HCT116 (cell line): ENCODE data around the gene TENM4. TPM values are rescaled to one million over a fixed set of nuclear protein-coding genes. Genes with fewer than 3 reads are reported as not detected.

Source experiments
- ATAC-seq: fragments of 200-7000 bp; cut with Tn5 transposase; 2 replicates; pipeline ENCODE4 v1.9.1; 2020; ENCODE audit warnings: mild to moderate bottlenecking, moderate library complexity
- BruUV-seq: library from RNA; stranded (reverse); fragments of 400-500 nt; replicated peaks from 2 replicates; lab custom pipeline; 2021; lab: Mats Ljungman, UMichigan
- CTCF ChIA-PET: fragments of 300-600 bp; sonication (Branson Sonifier 250); formaldehyde crosslinking; loops from one replicate; lab custom pipeline; 2021; ENCODE audit warnings: antibody characterized with exemption; lab: Charles Lee
- POLR2A ChIA-PET: fragments of 300-600, 350-600 bp; sonication (Branson Sonifier 250); formaldehyde crosslinking; loops from one replicate; lab custom pipeline; 2021; ENCODE audit warnings: antibody characterized with exemption; lab: Charles Lee
- RAD21 ChIA-PET, 2 experiments: fragments of 300-600 bp; sonication (Branson Sonifier 250); formaldehyde crosslinking; loops; one replicate each; lab custom pipeline; 2023; ENCODE audit warnings: low total read pairs in 2 of 2; ENCODE audit not compliant: uncharacterized antibody in 2 of 2, unreplicated experiment in 2 of 2, low non-redundant PET in 1 of 2; lab: Charles Lee
- DNase-seq: peaks from one replicate; pipeline ENCODE4 v3.0.0-alpha.2; 2010; ENCODE audit warnings: low read depth, low spot score
- H2AFZ ChIP-seq: fragments of 200-600 bp; shearing (Covaris generic), sonication (generic); 2 replicates; pipeline ENCODE4 v1.6.1; 2017; ENCODE audit warnings: low read depth, mixed run types, mixed read lengths, antibody characterized with exemption, low read length; ENCODE audit not compliant: poor library complexity, severe bottlenecking
- H3K27ac ChIP-seq: 2 replicates; pipeline ENCODE4 v1.5.1; 2012; ENCODE audit warnings: low read depth, low read length
- H3K27me3 ChIP-seq: fragments of 200-600 bp; sonication (generic); 2 replicates; pipeline ENCODE4 v1.6.1; 2016; ENCODE audit warnings: mixed run types, low read length, mixed read lengths; ENCODE audit not compliant: insufficient read depth
- H3K36me3 ChIP-seq, 2 experiments: fragments of 200-500 bp in 1 of 2; fragments of 200-600 bp in 1 of 2; sonication (Bioruptor generic) in 1 of 2; sonication (generic) in 1 of 2; 2 replicates each; pipeline versions ENCODE4 v1.5.1 to v1.6.1; 2014 to 2016; ENCODE audit warnings: low read length in 2 of 2, inconsistent platforms in 1 of 2, mixed read lengths in 1 of 2, mixed run types in 1 of 2; ENCODE audit not compliant: insufficient read depth in 2 of 2, control insufficient read depth in 1 of 2
- H3K4me1 ChIP-seq, 2 experiments: fragments of 200-600 bp in 1 of 2; sonication (generic) in 1 of 2; 2 replicates each; pipeline versions ENCODE4 v1.5.1 to v1.6.1; 2012 to 2017; ENCODE audit warnings: low read length in 2 of 2, inconsistent platforms in 1 of 2, mild to moderate bottlenecking in 1 of 2, mixed read lengths in 1 of 2, mixed run types in 1 of 2, moderate library complexity in 1 of 2; ENCODE audit not compliant: insufficient read depth in 2 of 2, control insufficient read depth in 1 of 2
- H3K4me2 ChIP-seq: fragments of 200-600 bp; sonication (generic); 2 replicates; pipeline ENCODE4 v1.6.1; 2017; ENCODE audit warnings: mixed run types, low read length, mixed read lengths
- H3K4me3 ChIP-seq, 2 experiments: fragments of 200-600 bp in 1 of 2; sonication (generic) in 1 of 2; replicated peaks in 1 of 2; 2 replicates each; pipeline ENCODE4 v1.5.1; 2011 to 2016; ENCODE audit warnings: low read length in 2 of 2, control low read depth in 1 of 2, low read depth in 1 of 2, mild to moderate bottlenecking in 1 of 2, mixed read lengths in 1 of 2, mixed run types in 1 of 2
- H3K79me2 ChIP-seq: fragments of 200-600 bp; sonication (generic); 2 replicates; pipeline ENCODE4 v1.6.1; 2017; ENCODE audit warnings: mild to moderate bottlenecking, mixed run types, low read length, moderate library complexity, mixed read lengths; ENCODE audit not compliant: insufficient read depth
- H3K9ac ChIP-seq: fragments of 200-600 bp; sonication (generic); 2 replicates; pipeline ENCODE4 v1.6.1; 2016; ENCODE audit warnings: low read length, mixed read lengths
- H3K9me2 ChIP-seq: fragments of 200-600 bp; sonication (generic), shearing (Covaris generic); 2 replicates; pipeline ENCODE4 v1.6.1; 2017; ENCODE audit warnings: mixed run types, mild to moderate bottlenecking, moderate library complexity; ENCODE audit not compliant: insufficient read depth
- H3K9me3 ChIP-seq, 2 experiments: fragments of 200-500 bp in 1 of 2; fragments of 200-600 bp in 1 of 2; sonication (Bioruptor generic) in 1 of 2; sonication (generic) in 1 of 2; 2 replicates each; pipeline ENCODE4 v1.6.1; 2014 to 2017; ENCODE audit warnings: low read length in 2 of 2, mixed read lengths in 2 of 2, inconsistent platforms in 1 of 2, low read depth in 1 of 2, mild to moderate bottlenecking in 1 of 2, mixed run types in 1 of 2, moderate library complexity in 1 of 2; ENCODE audit not compliant: control insufficient read depth in 1 of 2, insufficient read depth in 1 of 2
- H4K20me1 ChIP-seq: fragments of 200-600 bp; sonication (generic), shearing (Covaris generic); 2 replicates; pipeline ENCODE4 v1.6.1; 2017; ENCODE audit warnings: mixed run types, mild to moderate bottlenecking, moderate library complexity; ENCODE audit not compliant: insufficient read depth
- CTCF ChIP-seq, 3 experiments: fragments of 200-600 bp in 1 of 3; sonication (generic) in 1 of 3; IDR thresholded peaks in 2 of 3; conservative IDR thresholded peaks in 1 of 3; 2 replicates each; pipeline ENCODE4 v1.5.1; 2012 to 2017; ENCODE audit warnings: low read depth in 2 of 3, low read length in 2 of 3, antibody characterized with exemption in 1 of 3, borderline replicate concordance in 1 of 3, control low read depth in 1 of 3, mild to moderate bottlenecking in 1 of 3, mixed read lengths in 1 of 3, mixed run types in 1 of 3, moderate library complexity in 1 of 3; ENCODE audit not compliant: insufficient read depth in 1 of 3
- EGR1 ChIP-seq: IDR thresholded peaks from 2 replicates; pipeline ENCODE4 v1.6.1; 2012; ENCODE audit warnings: low read depth
- EZH2 ChIP-seq: fragments of 200-600 bp; sonication (generic); IDR thresholded peaks from 2 replicates; pipeline ENCODE4 v1.6.1; 2017; ENCODE audit warnings: antibody characterized with exemption, mixed run types
- ZNF274 ChIP-seq: fragments of 200-500 bp; sonication (Bioruptor generic); IDR thresholded peaks from 2 replicates; pipeline ENCODE4 v1.6.1; 2014; ENCODE audit warnings: mild to moderate bottlenecking, low read depth, low read length, inconsistent platforms
- intact Hi-C: fragments of 100-400 bp; cut with micrococcal nuclease; formaldehyde crosslinking; loops from 2 replicates; pipeline ENCODE4 v1.10.0; 2022
- total RNA-seq: library from RNA; stranded (reverse); gene quantifications from one replicate; pipeline ENCODE4 v1.2.1, GENCODE V29; 2021; ENCODE audit not compliant: unreplicated experiment

The TENM4 gene
- total RNA-seq, 1 experiment from 2014 or later: 0.05 TPM

GRCh38 chr11:79461144-79461543, 20.3 kb upstream of the TENM4 start:
- Histone ChIP-seq H3K4me1 (no peaks in the 10 kb centered on the region), H3K36me3 (no peaks in the 10 kb centered on the region), H3K4me3 (no peak overlapping the region), H3K9me3 (no peaks in the 10 kb centered on the region), H4K20me1 (no peaks in the 10 kb centered on the region), H3K27me3 (peaks cover 5% of the 10 kb centered on the region; the same call in 1 of the 2 replicates), H3K9ac (no peak overlapping the region), H3K4me2 (no peak overlapping the region), H3K27ac (no peak overlapping the region), H3K9me2 (no peaks in the 10 kb centered on the region), H2AFZ (no peak overlapping the region), H3K79me2 (no peaks in the 10 kb centered on the region)
- ChIA-PET CTCF (no interaction called here), RAD21 (no interaction called here), POLR2A (no interaction called here)
- TF ChIP-seq CTCF (IDR thresholded peaks at IDR 0.05 in 2 of 3, conservative IDR thresholded peaks at IDR 0.05 in 1 of 3; ENCODE audit: borderline replicate concordance in 1 of 3, insufficient read depth in 1 of 3, low read depth in 2 of 3, low read length in 2 of 3): peak in 2 of 3 experiments; percentile 39 to 51; a peak in 3 of 6 replicates
- TF ChIP-seq EZH2: no peak
- peak; percentile 62 for ATAC-seq
- intact Hi-C loops: no loop called here
- DNase-seq: peak; percentile 1
- BruUV-seq: no TSS peak

GRCh38 chr11:79458709-79459108, 17.9 kb upstream of the TENM4 start:
- RAD21 ChIA-PET: no interaction called here
- DNase-seq: no peak

More at GRCh38 chr11:79458709-79459108, 17.9 kb upstream of the TENM4 start:
- H3K9me2 ChIP-seq: no peaks in the 10 kb centered on the region
- H3K4me2 ChIP-seq: no peak overlapping the region
- no peak overlapping the region for H3K4me3 ChIP-seq
- no peaks in the 10 kb centered on the region for H3K79me2 ChIP-seq
- ATAC-seq: no peak
- no peaks in the 10 kb centered on the region for H3K27me3 ChIP-seq
- intact Hi-C loops: no loop called here
- no peaks in the 10 kb centered on the region for H4K20me1 ChIP-seq
- BruUV-seq: no TSS peak
- no peak overlapping the region for H3K9ac ChIP-seq
- H3K27ac ChIP-seq: no peak overlapping the region
- H3K4me1 ChIP-seq: no peaks in the 10 kb centered on the region
- H3K36me3 ChIP-seq: no peaks in the 10 kb centered on the region
- ChIA-PET CTCF (no interaction called here), POLR2A (no interaction called here)
- H2AFZ ChIP-seq: no peak overlapping the region
- H3K9me3 ChIP-seq: no peaks in the 10 kb centered on the region
- TF ChIP-seq ZNF274 (no peak), EGR1 (no peak)
- TF ChIP-seq, all 23 proteins: peak for 0
